NCI-H524 treated with DMSO at 0.1 percent for 48 hours (cell line): Measurements from ENCODE around the gene CTNNBL1.

Experiments used
- DNase-seq: peaks from one replicate; lab custom pipeline; 2025; lab: John Stamatoyannopoulos, UW

The CTNNBL1 gene

DNA sequence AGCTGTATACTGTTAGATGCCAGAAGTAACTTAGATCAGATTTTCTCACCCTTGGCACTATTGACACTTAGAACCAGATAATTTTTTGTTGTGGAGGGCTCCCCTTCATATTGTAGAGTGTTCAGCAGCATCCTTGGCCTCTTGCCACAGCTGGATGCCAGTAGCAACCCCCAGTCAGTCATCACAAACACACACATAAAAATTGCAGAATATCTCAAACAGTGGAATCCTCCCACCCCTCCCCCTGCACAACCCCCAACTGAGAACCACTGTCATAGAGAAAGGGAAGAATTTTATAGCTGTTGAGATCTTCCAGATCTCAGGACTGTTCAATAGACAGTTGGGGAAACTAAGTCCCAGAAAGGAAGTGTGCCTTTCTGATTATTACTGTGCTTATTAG lies 127.9 kb downstream of the CTNNBL1 start:
- DNase-seq = no peak

DNA sequence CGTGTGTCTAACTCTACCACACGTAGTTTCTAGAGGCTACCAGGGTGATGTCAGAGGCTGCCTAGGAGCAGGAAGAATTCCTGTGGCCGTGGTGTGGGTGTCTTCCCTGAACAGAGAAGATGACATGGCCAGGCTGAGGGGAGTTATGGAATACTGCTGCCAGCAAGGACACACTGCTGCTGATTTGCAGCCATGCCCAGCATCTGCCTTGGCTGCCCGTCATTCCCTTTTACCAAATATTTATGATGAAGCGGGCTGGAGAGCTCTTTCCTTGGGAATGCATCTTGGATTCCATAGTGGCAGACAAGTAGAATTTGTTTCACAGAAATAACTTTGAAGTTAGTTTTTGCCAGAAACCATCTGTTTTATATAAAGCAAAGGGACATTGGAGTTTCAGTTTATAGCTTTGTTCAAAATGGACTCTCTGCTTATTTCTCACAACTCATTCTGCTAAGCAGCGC lies 128.3 kb downstream of the CTNNBL1 start:
- DNase-seq = no peak

GRCh38 chr20:37823296-37823980 lies 129.6 kb downstream of the CTNNBL1 start:
- no peak for DNase-seq

GRCh38 chr20:37827605-37828004 lies 133.8 kb downstream of the CTNNBL1 start:
- no peak for DNase-seq

DNA sequence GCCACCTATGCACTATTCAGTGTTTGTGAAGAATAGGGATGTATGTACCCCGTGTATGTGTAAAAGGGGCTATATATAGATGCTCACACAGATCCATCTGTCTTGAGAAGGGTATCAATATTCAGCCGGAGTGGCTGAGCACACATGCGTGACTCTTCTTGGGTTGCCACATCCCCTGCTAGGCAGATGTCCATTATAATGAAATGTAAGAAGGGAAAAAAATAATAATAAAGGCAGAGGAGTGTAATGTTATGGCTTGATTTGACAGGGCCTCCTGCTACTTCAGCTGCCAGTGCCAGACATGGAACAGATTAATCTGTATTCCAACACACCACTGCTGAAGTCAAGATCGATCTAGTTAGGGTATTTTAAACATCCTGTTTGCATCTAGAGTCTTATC lies 134.9 kb downstream of the CTNNBL1 start:
- no peak for DNase-seq

DNA sequence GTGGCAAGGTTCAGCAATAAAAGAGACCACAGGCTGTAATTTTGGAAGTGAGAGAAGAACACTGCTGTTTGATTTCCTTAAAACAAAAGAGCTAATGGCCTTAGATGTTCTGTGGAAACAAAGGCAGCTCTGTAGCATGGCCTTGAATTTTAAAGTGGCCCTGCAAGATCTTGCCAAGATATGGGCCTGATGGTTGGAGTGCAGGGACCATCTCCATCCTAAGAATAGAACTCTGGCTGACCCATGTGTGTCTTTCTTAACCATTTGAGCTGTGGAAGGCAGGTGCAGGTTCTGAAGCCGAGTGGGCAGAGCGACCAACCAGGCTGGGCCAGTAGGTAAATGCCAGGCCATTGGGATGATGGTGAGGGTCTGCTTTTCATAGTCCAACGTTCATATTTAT lies 135.3 kb downstream of the CTNNBL1 start:
- no peak for DNase-seq

DNA sequence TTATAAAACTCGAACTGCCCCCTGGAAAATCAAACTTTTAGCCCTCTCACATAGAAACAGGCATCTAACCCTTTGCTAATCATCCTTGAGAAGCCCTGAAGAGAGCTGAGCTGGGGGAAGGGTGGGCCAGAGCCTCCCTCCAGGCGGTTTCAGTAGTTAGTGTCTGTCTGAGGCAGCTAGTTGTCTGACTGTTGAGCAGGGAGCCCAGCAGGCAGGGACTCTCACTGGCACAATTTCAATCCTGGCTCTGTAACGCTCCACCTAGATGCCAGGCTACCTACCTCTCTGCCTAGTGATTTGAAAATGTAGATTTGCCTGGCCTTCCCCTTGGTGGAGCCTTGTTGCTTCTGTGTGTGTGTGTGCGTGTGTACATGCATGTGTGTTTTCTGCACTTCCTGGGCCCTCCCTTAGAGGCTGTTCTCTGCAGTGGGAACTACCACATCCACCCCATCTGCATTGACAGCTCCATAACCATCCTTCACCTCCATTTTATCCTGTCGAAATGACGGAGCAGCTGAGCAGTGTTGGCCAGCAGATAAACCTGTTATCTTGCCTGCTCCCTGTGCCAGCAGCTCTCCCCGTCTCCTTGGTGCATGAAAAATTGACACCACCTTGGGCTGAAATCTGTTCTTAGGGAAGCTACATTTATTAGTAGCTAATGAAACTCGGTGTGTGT lies 139.5 kb downstream of the CTNNBL1 start:
- DNase-seq = no peak

DNA sequence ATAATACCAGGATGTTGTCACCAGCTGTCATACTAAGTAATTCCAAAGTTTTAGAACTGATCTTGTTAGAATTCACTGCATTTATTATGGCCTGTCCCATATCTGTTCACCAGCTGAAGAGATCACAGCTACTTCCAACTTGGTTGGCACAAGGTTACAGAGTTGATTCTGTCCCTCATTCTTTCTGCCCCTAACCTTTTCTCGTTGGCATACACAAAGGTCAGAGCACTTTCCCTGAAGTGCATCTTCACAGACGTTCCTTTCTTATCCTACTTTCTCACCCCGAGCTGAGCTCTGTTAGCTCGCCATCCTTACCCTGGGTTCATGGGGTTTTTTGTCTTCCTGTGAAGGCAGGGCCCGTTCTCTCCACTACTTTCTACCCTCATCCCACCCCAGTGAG lies 143.1 kb downstream of the CTNNBL1 start:
- DNase-seq = no peak

DNA sequence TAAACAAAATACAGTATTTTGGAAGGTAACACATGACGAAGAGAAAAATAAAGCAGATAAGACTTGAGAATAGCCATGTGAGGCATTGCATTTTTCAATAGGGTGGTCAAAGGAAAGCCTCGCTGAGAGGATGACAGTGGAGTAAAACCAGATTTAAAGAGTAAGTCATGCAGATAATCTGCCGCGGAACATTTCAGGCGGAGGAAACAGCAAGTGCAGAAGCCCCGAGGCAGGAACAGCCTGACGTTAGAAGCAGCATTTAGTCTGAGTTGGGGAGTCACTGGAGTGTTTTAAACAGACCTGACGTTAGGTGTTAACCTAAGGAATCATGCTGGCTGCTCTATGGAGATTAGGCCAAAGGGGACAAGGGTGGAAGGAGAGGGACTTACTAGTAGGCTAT lies 144.1 kb downstream of the CTNNBL1 start:
- DNase-seq = no peak

- DNase-seq = no peak
Measured at GRCh38 chr20:37838769-37839431, 145.1 kb downstream of the CTNNBL1 start.

DNA sequence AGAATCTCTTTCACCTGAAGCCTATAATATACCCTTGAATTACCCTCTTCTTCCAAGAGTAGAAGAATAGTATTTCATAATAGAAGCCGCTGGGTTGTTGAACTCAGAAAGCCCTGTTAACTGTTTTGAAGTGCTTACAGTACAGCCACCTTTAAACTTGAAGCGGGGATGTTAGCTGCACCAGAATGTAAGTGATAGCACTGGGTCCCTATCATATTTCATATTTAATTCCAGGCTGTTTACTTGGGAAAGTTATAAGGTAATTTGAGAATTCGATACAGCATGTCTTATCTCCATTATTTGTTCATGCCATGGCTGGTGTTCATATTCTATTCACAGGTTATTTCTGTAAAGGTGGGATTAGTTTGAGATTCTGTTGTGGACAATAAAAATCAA lies 145.6 kb downstream of the CTNNBL1 start:
- DNase-seq = peak; percentile 54

- no peak for DNase-seq
Measured at GRCh38 chr20:37839955-37840354, 146.1 kb downstream of the CTNNBL1 start.

- no peak for DNase-seq
Measured at GRCh38 chr20:37841389-37841788, 147.6 kb downstream of the CTNNBL1 start.

- DNase-seq = no peak
Measured at GRCh38 chr20:37841971-37842370, 148.1 kb downstream of the CTNNBL1 start.

DNA sequence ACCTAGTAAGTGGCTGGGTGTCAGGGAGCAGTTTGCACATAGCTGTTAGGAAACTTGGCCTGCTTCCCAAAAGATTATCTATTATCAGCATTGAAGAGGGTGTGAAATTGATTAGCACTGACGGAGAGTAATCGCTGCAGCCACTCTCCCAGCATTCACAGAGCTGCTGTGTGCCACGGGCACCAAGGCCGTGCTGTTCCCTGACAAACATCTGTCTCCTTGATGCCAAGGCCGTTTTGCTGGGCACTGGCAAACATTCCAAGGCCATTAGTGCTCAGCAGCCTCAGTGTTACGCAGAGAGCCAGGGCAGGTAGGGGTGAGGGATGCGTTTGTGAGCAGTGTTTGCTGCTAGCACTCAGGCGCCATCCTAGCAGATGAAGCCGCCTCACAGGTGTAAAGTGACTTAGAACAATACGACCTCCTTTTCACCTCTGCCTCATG lies 151.4 kb downstream of the CTNNBL1 start:
- DNase-seq = no peak

DNA sequence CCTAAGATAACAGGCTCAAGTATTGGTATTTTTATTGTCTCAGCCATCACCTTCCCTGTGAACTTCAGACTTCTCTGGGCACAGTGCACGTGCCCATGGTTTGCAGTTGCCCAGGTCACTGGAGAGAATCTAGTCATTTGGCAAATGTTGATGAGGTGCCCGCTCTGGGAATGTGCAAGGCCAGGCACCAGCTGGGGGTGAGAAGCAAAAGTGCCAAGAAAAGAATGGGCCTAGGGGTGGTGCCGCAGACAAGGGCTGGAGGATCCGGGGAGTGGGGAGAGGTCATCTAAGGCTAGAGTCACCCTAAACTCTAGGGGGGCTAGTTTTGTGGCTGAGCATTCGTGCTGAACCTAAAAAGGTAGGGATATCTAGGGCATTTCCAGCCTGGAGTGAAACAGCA lies 152.0 kb downstream of the CTNNBL1 start:
- no peak for DNase-seq

DNA sequence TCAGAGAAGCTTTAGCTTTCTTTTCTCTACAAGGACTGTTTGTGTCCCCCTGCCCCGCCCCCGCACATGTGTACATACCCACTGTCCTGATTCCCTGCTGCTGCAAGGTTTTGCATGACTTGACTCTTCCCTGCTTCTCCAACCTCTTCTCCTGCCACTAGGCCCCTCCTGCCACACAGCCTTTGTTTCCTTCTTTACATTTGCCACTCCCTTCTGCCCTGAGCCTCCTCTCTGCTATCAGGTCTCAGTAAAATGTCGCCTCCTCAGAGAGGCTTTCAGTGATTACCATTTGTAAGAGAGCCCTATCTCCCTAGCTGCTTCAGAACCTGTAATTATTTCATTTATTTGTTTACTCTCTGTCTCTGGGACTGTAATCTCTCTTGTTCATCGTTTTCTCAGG lies 152.7 kb downstream of the CTNNBL1 start:
- DNase-seq = no peak

DNA sequence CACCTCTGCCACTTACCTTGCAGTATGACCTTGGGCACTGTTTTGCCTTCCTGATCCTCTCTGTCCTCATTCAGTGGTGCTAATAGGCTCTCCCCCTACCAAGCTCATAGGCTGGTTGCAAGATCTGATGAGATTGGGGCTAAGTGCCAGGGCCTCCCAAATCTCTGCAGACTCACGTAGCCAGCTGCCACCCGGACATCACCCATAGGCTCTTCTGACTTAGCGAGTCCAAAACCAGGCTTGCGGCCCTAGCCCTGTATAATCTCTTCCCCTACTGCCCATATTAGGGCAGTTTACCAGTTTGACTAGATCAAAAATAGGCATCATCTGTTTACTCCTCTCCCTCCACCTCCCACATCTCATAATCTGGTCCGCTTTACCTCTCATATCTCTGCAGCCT lies 154.9 kb downstream of the CTNNBL1 start:
- DNase-seq = no peak

DNA sequence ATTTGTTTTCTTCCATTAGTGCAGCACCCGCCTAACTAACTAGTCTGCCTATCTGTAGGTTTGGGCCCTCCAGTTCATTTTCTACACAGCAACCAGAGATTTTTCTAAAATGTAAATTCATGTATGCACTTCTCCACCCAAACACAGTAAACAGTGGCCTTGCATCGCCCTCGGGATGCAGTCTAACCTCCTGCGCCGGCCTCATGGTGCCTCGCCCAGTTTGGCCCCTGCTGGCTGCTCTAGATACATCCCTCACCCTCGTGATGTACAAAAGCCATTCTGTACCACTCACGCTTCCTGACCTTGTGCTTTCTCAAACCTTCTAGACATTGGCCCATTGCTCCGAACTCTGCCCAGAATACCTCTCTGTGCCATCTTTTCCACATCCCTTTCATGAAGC lies 155.3 kb downstream of the CTNNBL1 start:
- DNase-seq = no peak

- no peak for DNase-seq
Measured at GRCh38 chr20:37849566-37849965, 155.7 kb downstream of the CTNNBL1 start.

DNA sequence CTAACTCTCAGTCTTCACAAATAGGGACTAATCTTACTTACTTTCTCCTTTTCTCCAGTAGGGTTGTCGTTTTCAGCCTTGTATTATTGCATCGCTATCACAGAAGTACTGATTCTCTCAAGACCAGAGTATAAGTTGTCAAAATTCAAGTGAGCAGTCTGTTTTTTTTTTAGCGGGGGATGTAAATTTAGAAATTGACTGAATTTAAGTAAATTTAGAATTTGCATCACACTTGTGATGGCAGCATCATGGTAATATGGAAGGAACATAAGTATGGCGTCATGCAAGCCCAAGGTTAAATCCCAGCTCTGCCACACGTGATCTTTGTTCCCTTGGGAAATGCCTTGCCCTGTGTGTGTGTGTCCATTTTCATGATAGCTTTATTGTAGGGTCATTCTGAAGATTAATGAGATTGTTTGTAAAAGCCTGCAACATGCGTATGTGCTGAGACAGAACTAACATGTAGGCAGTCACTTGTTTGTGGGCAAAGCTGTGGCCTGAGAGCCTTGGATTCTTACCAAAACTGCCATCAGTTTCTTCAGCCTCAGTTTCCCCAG lies 156.3 kb downstream of the CTNNBL1 start:
- DNase-seq = no peak

DNA sequence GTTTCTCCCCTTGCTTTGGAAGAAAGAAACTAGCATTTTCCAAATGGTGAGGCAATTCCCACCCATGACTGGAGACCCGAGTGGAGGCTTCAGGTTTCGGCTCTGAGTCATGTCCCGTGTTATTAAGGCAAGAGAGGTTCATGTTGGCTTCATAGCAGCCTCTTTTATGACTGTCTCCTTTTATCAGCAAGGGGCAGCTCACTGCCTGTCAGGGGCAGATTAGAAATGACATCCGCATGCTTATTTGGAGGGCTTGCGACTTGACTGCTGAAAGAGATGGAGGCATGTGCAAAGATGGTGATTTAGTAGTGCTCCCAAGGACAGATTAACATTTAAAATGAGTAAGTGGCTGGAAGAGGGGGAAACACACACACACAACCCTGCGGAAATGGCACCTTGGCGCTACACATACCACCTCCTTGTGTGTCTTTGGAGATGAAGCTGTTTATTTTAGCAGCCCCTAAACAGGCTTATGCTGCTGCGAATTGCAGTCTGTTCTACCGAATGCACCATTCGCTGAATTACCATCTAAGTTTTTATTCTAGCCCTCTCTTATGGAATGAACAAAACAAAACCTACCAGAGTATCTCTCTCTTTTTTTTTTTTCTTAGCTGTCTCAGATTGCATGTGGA lies 157.0 kb downstream of the CTNNBL1 start:
- no peak for DNase-seq
